ENCODE data around the gene LRP2.

The LRP2 gene

DNA sequence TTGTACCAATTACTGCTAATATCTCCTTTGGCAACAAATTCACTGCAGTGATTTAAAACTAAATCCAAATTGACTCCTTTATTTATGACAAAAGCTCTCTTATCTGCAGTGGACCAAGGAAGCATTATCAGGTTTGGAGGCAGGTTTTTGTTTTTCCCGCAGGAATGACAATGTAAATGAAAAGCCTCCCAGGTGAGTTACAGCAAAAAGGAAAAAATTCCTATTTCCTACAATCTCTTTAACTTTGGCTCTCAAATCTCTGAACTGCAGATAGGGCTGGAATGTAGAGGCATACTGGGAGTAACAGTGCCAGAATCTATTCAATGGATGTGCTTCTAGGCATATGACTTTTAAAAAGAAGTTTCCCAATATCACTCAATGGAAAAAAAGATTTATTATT is 28.9 kb upstream of the LRP2 start:
- no peaks in the 10 kb centered on the region for H3K36me3 ChIP-seq
- TF ChIP-seq, protein P1, sequence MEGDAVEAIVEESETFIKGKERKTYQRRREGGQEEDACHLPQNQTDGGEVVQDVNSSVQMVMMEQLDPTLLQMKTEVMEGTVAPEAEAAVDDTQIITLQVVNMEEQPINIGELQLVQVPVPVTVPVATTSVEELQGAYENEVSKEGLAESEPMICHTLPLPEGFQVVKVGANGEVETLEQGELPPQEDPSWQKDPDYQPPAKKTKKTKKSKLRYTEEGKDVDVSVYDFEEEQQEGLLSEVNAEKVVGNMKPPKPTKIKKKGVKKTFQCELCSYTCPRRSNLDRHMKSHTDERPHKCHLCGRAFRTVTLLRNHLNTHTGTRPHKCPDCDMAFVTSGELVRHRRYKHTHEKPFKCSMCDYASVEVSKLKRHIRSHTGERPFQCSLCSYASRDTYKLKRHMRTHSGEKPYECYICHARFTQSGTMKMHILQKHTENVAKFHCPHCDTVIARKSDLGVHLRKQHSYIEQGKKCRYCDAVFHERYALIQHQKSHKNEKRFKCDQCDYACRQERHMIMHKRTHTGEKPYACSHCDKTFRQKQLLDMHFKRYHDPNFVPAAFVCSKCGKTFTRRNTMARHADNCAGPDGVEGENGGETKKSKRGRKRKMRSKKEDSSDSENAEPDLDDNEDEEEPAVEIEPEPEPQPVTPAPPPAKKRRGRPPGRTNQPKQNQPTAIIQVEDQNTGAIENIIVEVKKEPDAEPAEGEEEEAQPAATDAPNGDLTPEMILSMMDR (IDR thresholded peaks at IDR 0.05; ENCODE audit: low read depth, low read length), result no peak
- no peak for DNase-seq

DNA sequence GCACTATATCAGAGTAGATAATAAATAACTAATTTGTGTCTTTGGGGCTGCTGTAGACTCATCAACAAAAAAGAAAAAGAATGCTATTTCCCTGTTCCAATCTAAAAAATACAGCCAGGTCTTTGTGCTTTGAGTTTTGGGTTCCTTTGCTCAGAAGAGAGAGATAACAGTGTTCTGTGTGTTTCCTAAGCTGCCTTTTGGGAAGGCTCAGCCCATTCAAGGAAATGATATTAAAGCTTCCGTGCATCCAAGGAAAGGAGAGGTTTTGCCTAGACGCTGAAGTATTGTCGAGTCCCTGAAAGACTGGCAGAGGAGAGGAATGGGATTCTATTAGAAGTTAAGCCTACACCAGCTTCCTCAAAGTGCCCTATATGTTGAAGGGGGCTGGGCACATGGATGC is 25.8 kb upstream of the LRP2 start:
- TF ChIP-seq, protein P1 (IDR thresholded peaks at IDR 0.05; ENCODE audit: low read depth, low read length), result no peak
- DNase-seq, result no peak
- Histone ChIP-seq H3K27me3 (no peaks in the 10 kb centered on the region), H3K9me3 (no peaks in the 10 kb centered on the region), H3K36me3 (no peaks in the 10 kb centered on the region), H3K4me1 (no peaks in the 10 kb centered on the region), H3K4me3 (ENCODE audit: low read depth, low read length) (no peak overlapping the region)

More for the DNA sequence above, 28.9 kb upstream of the LRP2 start:
- Histone ChIP-seq H3K4me3 (ENCODE audit: low read depth, low read length) (no peak overlapping the region), H3K9me3 (no peaks in the 10 kb centered on the region), H3K4me1 (no peaks in the 10 kb centered on the region), H3K27me3 (no peaks in the 10 kb centered on the region)

- H3K9me3 ChIP-seq, result no peaks in the 10 kb centered on the region
- TF ChIP-seq, protein P1 (IDR thresholded peaks at IDR 0.05; ENCODE audit: low read depth, low read length), result no peak
Measured at GRCh38 chr2:169386722-169387121, 24.4 kb upstream of the LRP2 start.

DNA sequence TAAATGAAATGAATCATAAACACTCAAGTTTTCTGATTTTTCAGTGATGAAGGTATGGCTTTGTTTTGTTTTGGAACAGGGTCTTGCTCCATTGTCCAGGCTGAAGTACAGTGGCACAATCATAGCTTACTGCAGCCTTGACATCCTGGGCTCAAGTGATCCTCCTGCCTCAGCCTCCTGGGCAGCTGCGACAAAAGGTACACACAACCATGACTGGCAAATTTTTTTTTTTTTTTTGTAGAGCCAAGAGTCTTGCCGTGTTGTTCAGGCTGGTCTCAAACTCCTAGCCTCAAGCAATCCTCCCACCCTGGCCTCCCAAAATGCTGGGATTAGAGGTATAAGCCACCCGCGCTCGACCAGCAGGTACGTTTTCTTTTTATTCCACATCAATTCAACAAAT is 22.5 kb upstream of the LRP2 start:
- no peak for DNase-seq
- no peaks in the 10 kb centered on the region for H3K27me3 ChIP-seq

More at GRCh38 chr2:169386722-169387121, 24.4 kb upstream of the LRP2 start:
- DNase-seq, result no peak
- Histone ChIP-seq H3K4me1 (no peaks in the 10 kb centered on the region), H3K36me3 (no peaks in the 10 kb centered on the region), H3K27me3 (no peaks in the 10 kb centered on the region), H3K4me3 (ENCODE audit: low read depth, low read length) (no peak overlapping the region)

DNA sequence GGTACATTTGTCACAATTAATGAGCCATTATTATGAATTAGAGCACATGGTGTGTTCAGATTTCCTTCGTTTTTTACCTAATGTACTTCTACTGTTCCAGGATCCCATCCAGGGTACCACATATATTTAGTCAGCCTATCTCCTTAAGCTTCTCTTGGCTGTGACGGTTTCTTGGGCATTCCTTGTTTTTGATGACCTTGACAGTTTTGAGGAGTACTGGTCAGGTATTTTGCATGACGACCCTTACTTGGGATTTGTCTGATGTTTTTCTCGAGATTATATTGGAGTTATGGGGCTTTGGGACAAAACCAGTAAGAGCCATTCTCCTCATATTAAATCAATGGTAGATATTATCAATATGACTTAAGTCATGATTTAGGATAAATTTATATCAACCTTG is 10.2 kb upstream of the LRP2 start:
- Histone ChIP-seq H3K36me3 (no peaks in the 10 kb centered on the region), H3K27me3 (no peaks in the 10 kb centered on the region), H3K4me3 (ENCODE audit: low read depth, low read length) (no peak overlapping the region), H3K4me1 (no peaks in the 10 kb centered on the region), H3K9me3 (no peaks in the 10 kb centered on the region)
- TF ChIP-seq, protein P1 (IDR thresholded peaks at IDR 0.05; ENCODE audit: low read depth, low read length), result no peak
- DNase-seq, result no peak

More for the DNA sequence above, 22.5 kb upstream of the LRP2 start:
- Histone ChIP-seq H3K4me3 (ENCODE audit: low read depth, low read length) (no peak overlapping the region), H3K4me1 (no peaks in the 10 kb centered on the region), H3K9me3 (no peaks in the 10 kb centered on the region), H3K36me3 (no peaks in the 10 kb centered on the region)
- TF ChIP-seq, protein P1 (IDR thresholded peaks at IDR 0.05; ENCODE audit: low read depth, low read length), result no peak

DNA sequence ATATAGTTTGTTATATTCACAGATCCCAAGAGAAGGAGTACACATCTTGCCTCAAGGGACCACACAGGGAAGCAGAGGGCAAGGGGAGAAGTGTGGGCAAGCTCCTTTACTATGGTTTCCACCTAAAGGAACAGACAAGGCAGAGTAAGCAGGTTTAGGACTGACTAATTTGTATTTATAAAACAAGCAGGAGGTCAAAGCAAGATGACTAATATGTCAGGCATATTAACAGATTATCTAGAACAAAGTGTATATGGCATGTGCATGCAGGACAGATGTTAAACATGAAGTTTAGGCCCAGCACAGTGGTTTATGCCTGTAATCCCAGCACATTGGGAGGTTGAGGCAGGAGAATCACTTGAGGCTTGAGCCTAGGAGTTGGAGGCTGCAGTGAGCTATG is 3.7 kb upstream of the LRP2 start:
- no peak for DNase-seq
- TF ChIP-seq, protein P1 (IDR thresholded peaks at IDR 0.05; ENCODE audit: low read depth, low read length), result no peak
- H3K4me1 ChIP-seq, result no peaks in the 10 kb centered on the region
- peaks cover 40% of the 10 kb centered on the region for H3K27me3 ChIP-seq
- H3K4me3 ChIP-seq (ENCODE audit: low read depth, low read length), result no peak overlapping the region
- H3K36me3 ChIP-seq, result no peaks in the 10 kb centered on the region
- H3K9me3 ChIP-seq, result no peaks in the 10 kb centered on the region
